Neural crest cell (in vitro differentiated cells): ENCODE data around the gene DIRAS1. TPM values are rescaled to one million over a fixed set of nuclear protein-coding genes. Genes with fewer than 3 reads are reported as not detected.

ENCODE experiments used
- DNase-seq: peaks from one replicate; pipeline ENCODE4 v3.0.0; 2021; ENCODE audit warnings: low read depth, mixed read lengths, low spot score
- H3K27ac Mint-ChIP-seq: one replicate; pipeline ENCODE4 v1.8.0; 2021; ENCODE audit warnings: mild to moderate bottlenecking, mixed read lengths; ENCODE audit not compliant: unreplicated experiment
- H3K27me3 Mint-ChIP-seq: 2 replicates; pipeline ENCODE4 v1.8.0; 2021; ENCODE audit warnings: low read depth, mild to moderate bottlenecking, mixed read lengths
- H3K36me3 Mint-ChIP-seq: 2 replicates; pipeline ENCODE4 v1.8.0; 2021; ENCODE audit warnings: low read depth, mild to moderate bottlenecking, mixed read lengths
- H3K4me1 Mint-ChIP-seq: 2 replicates; pipeline ENCODE4 v1.8.0; 2021; ENCODE audit warnings: mixed read lengths
- H3K4me3 Mint-ChIP-seq: one replicate; pipeline ENCODE4 v1.8.0; 2021; ENCODE audit warnings: mild to moderate bottlenecking, mixed read lengths
- H3K9me3 Mint-ChIP-seq: 2 replicates; pipeline ENCODE4 v1.8.0; 2021; ENCODE audit warnings: mixed read lengths
- total RNA-seq: library from RNA; stranded (reverse); gene quantifications from 2 replicates; pipeline ENCODE4 v1.2.1, GENCODE V29; 2021
- TF ChIP-seq, protein P1 (sequence below): fragments of 200-600 bp; sonication (generic); conservative IDR thresholded peaks from 2 replicates; pipeline ENCODE4 v1.5.0; 2021; ENCODE audit warnings: antibody characterized with exemption, mild to moderate bottlenecking

DIRAS1 gene
- total RNA-seq, 1 donor from 2014 or later, result 19.9 TPM

DNA sequence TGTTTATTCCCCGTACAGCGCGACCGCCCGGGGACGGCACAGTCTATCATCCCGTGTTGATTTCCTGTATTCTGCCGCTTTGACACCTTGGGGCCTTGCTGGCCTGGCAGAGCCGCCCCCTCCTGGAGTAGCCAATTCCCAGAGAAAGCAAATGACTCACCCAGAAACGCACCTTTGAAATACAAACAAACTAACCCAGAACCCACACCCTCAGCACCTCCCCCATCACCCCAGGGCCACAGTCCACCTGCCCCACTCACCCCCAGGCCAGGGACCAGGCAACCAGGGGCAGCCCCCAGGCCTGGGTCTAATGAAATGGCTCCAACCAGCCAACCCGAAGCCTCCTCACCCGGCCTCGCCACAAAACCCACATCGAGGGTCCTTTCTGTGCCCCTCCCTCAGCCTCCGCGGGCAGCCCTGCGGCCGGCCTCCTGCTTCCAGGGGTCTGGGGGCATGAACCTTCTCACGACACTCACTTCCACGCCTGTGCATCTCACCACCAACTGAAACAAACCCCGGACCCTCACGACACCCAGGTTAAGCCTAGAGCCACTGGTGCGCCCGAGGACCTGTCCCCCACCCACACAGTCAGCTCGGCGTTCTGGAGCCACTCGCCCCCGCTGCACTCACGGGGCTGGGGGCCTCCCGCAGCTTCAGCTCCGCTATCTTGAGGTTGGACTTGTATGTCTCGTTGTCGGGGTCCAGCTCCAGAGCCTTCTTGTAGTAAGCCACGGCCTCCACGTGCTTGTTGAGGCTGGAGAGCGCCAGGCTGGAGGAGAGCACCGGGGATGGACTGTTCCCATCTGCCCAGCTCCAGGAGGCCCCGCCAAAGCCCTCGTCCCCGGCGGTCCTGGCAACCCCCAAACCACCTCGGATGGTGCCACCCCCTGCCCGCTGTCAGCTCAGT, 41.0 kb upstream of the DIRAS1 start:
- Mint-ChIP-seq H3K4me1 (no peaks in the 10 kb centered on the region), H3K9me3 (no peaks in the 10 kb centered on the region), H3K27me3 (no peaks in the 10 kb centered on the region), H3K36me3 (peaks cover 8% of the 10 kb centered on the region), H3K27ac (no peak overlapping the region), H3K4me3 (no peak overlapping the region)
- DNase-seq, result no peak
- TF ChIP-seq, protein P1, sequence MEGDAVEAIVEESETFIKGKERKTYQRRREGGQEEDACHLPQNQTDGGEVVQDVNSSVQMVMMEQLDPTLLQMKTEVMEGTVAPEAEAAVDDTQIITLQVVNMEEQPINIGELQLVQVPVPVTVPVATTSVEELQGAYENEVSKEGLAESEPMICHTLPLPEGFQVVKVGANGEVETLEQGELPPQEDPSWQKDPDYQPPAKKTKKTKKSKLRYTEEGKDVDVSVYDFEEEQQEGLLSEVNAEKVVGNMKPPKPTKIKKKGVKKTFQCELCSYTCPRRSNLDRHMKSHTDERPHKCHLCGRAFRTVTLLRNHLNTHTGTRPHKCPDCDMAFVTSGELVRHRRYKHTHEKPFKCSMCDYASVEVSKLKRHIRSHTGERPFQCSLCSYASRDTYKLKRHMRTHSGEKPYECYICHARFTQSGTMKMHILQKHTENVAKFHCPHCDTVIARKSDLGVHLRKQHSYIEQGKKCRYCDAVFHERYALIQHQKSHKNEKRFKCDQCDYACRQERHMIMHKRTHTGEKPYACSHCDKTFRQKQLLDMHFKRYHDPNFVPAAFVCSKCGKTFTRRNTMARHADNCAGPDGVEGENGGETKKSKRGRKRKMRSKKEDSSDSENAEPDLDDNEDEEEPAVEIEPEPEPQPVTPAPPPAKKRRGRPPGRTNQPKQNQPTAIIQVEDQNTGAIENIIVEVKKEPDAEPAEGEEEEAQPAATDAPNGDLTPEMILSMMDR, result no peak

- Mint-ChIP-seq H3K36me3 (peaks cover 8% of the 10 kb centered on the region), H3K4me1 (no peaks in the 10 kb centered on the region), H3K9me3 (no peaks in the 10 kb centered on the region), H3K4me3 (no peak overlapping the region), H3K27me3 (no peaks in the 10 kb centered on the region), H3K27ac (no peak overlapping the region)
- TF ChIP-seq, protein P1, result no peak
- DNase-seq, result no peak
These were observed 40.1 kb upstream of the DIRAS1 start for GRCh38 chr19:2761309-2761677.

DNA sequence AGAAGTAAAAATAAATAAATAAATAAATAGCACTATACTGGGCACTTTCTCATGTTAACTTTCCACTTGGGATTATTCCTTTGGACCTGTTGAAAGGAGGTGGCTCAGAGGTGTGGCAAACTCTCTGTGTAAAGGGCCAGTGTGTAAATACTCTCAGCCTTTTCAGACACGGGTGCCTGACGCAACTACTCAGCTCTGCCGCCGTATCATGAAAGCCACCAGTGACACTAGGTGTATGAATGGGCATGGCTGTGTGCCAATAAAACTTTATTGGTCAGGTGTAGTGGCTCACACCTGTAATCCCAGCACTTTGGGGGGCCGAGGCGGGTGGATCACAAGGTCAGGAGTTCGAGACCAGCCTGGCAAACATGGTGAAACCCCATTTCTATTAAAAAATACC, 38.8 kb upstream of the DIRAS1 start:
- no peaks in the 10 kb centered on the region for H3K27me3 Mint-ChIP-seq
- no peak for DNase-seq
- H3K9me3 Mint-ChIP-seq, result no peaks in the 10 kb centered on the region
- TF ChIP-seq, protein P1, result no peak
- no peak overlapping the region for H3K27ac Mint-ChIP-seq
- peaks cover 8% of the 10 kb centered on the region for H3K36me3 Mint-ChIP-seq
- H3K4me3 Mint-ChIP-seq, result no peak overlapping the region
- H3K4me1 Mint-ChIP-seq, result no peaks in the 10 kb centered on the region

DNA sequence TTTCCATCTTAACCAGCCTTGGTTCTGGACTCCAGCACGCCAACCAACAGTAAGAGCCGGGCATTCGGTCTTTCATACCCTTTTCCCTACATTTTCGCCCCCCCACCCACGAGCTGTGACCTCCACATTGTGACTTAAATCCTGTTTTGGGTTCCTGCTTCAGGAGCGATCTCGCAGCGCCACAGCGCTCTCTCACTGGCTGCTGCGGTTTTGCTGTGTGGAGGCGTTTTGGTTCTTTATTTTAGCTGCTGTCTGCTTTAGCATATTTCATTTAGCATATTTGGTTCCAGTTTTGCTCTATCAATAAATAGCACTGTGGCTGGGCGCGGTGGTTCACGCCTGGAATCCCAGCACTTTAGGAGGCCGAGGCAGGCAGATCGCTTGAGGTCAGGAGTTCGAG, 38.2 kb upstream of the DIRAS1 start:
- no peak overlapping the region for H3K27ac Mint-ChIP-seq
- no peaks in the 10 kb centered on the region for H3K9me3 Mint-ChIP-seq
- H3K27me3 Mint-ChIP-seq, result no peaks in the 10 kb centered on the region
- TF ChIP-seq, protein P1, result no peak
- no peak for DNase-seq
- H3K4me1 Mint-ChIP-seq, result no peaks in the 10 kb centered on the region
- H3K4me3 Mint-ChIP-seq, result no peak overlapping the region
- peaks cover 8% of the 10 kb centered on the region for H3K36me3 Mint-ChIP-seq

GRCh38 chr19:2758601-2759313, 37.6 kb upstream of the DIRAS1 start:
- DNase-seq, result no peak
- TF ChIP-seq, protein P1, result no peak
- no peaks in the 10 kb centered on the region for H3K4me1 Mint-ChIP-seq
- H3K36me3 Mint-ChIP-seq, result peaks cover 8% of the 10 kb centered on the region
- no peak overlapping the region for H3K4me3 Mint-ChIP-seq
- no peaks in the 10 kb centered on the region for H3K27me3 Mint-ChIP-seq
- H3K27ac Mint-ChIP-seq, result no peak overlapping the region
- no peaks in the 10 kb centered on the region for H3K9me3 Mint-ChIP-seq
